Upper lobe of left lung (tissue), 6 donors: ENCODE measurements around the gene AREL1. TPM values are rescaled to one million over a fixed set of nuclear protein-coding genes. Genes with fewer than 3 reads are reported as not detected.
A peak's percentile ranks its signal among the peaks of the same experiment; 100 is the strongest.

Source experiments
- ATAC-seq, 2 donors: fragments of 200-7000 bp; cut with Tn5 transposase; one replicate each; pipeline ENCODE4 v1.9.1; 2022; ENCODE audit warnings: mild to moderate bottlenecking in 2 of 2, moderate library complexity in 2 of 2; ENCODE audit not compliant: low FRiP score in 2 of 2
- DNase-seq, 2 donors: peaks; one replicate each; pipeline ENCODE4 v3.0.0-alpha.2; 2019 to 2020
- H3K27ac ChIP-seq, 4 donors: fragments of 200-600 bp; sonication (generic); one replicate each; pipeline ENCODE4 v1.5.1; 2016 to 2019
- H3K27me3 ChIP-seq, 4 donors: fragments of 200-600 bp; sonication (generic); one replicate each; pipeline ENCODE4 v1.5.1; 2017 to 2019
- H3K36me3 ChIP-seq, 4 donors: fragments of 200-600 bp; sonication (generic); one replicate each; pipeline ENCODE4 v1.5.1; 2016 to 2019
- H3K4me1 ChIP-seq, 4 donors: fragments of 200-600 bp; sonication (generic); one replicate each; pipeline ENCODE4 v1.5.1; 2018 to 2019
- H3K4me3 ChIP-seq, 4 donors: fragments of 200-600 bp; sonication (generic); one replicate each; pipeline ENCODE4 v1.5.1; 2017 to 2019; ENCODE audit warnings: mild to moderate bottlenecking in 2 of 4, moderate library complexity in 1 of 4
- H3K9me3 ChIP-seq, 4 donors: fragments of 200-600 bp; sonication (generic); one replicate each; pipeline ENCODE4 v1.5.1; 2018 to 2019
- EP300 ChIP-seq, 4 donors: sonication (generic); formaldehyde crosslinking; IDR thresholded peaks; one replicate each; pipeline ENCODE4 v1.5.1; 2017; ENCODE audit warnings: antibody characterized with exemption in 4 of 4, control low read depth in 2 of 4
- POLR2A ChIP-seq, 4 donors: fragments of 450-650 bp; IDR thresholded peaks; one replicate each; pipeline ENCODE4 v1.5.1; 2016 to 2017; ENCODE audit warnings: antibody characterized with exemption in 4 of 4, mild to moderate bottlenecking in 2 of 4
- POLR2AphosphoS5 ChIP-seq, 2 donors: sonication (generic); formaldehyde crosslinking; IDR thresholded peaks; one replicate each; pipeline ENCODE4 v1.5.1; 2017; ENCODE audit warnings: antibody characterized with exemption in 2 of 2
- WGBS, 2 donors: methylation state at CpG; one replicate each; pipeline ENCODE4 v1.1.5; 2017 to 2018; 5-methylcytosine and 5-hydroxymethylcytosine counted together
- total RNA-seq, 6 donors: library from RNA; depleted of rRNA in 4 of 6; stranded (reverse); fragments of >200 nt in 4 of 6; gene quantifications; one replicate each; pipeline versions ENCODE4 v1.1.0 to v1.2.1, GENCODE V29; 2016 to 2021
- TF ChIP-seq, protein P1 (sequence below), 6 experiments: fragments of 450-650 bp in 4 of 6; fragments of 200-600 bp in 2 of 6; sonication (generic) in 2 of 6; IDR thresholded peaks; one replicate each; pipeline ENCODE4 v1.5.1; 2016 to 2019; ENCODE audit warnings: antibody characterized with exemption in 6 of 6
- donor health status: DM: no; HTN: no; CAD: no; lungs with moderate emphysema.
- donor health status: DM: no; HTN: yes; CAD: no; lungs with severe emphysema.

Gene AREL1
- total RNA-seq, 6 donors from 2014 or later = 13.5 to 44.0 (median 28.9) TPM

DNA sequence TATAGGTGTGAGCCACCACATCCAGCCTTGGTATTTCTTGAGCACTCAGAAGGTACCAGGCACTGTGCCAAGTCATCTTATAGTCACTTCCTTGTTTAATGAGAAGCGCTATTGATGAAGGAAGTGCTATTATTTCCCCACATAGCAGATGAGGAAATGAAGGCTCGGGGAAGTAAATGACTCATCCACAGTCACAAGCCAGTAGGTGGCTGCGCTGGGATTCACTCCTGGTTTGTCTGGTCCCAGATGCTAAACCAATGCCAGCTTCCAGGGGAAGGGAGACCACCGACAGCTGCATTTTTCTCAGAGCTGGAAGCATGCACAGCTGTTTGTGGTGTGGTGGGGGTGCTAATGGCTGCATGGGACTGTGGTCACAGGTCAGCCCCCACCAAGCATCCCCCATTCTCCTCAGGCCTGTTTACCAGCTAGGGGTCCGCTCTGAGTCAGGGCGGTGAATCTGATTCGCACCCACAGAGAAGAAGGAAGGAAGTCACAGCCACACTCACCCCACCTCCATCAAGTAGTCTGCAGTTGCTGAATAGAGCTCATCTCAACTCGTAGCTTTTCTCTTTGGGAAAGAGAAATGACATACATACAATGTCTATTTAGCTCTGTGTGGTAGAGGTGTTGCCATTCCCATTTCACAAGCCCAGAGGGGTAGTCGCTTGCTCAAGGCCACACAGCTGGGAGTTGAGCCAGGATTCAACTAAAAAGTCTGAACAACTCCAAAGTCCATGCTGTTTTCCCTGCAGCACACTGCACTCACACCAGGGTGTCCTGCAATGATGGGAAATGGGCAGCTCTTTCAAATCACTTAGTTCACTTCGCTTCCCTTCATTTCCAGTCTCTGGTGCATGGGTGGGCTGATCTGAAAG is 94.6 kb downstream of the AREL1 start:
- Histone ChIP-seq H3K27ac (peak overlapping the region; percentile 37 to 85 (median 71)), H3K36me3 (no peaks in the 10 kb centered on the region), H3K27me3 (no peaks in the 10 kb centered on the region), H3K4me1 (peaks cover 23 to 49% (median 48%) of the 10 kb centered on the region in 4 donors), H3K4me3 (no peak overlapping the region), H3K9me3 (no peaks in the 10 kb centered on the region)
- ATAC-seq = peak; percentile 37 to 50
- TF ChIP-seq EP300 (IDR thresholded peaks at IDR 0.05) = no peak
- TF ChIP-seq POLR2AphosphoS5 (IDR thresholded peaks at IDR 0.05) = peak in 1 of 2 donors; percentile 79
- WGBS, 2 donors = 34 to 45% methylated on average over 9 to 10 of the region's 10 CpGs
- peak in 1 of 2 donors; percentile 81 for DNase-seq

DNA sequence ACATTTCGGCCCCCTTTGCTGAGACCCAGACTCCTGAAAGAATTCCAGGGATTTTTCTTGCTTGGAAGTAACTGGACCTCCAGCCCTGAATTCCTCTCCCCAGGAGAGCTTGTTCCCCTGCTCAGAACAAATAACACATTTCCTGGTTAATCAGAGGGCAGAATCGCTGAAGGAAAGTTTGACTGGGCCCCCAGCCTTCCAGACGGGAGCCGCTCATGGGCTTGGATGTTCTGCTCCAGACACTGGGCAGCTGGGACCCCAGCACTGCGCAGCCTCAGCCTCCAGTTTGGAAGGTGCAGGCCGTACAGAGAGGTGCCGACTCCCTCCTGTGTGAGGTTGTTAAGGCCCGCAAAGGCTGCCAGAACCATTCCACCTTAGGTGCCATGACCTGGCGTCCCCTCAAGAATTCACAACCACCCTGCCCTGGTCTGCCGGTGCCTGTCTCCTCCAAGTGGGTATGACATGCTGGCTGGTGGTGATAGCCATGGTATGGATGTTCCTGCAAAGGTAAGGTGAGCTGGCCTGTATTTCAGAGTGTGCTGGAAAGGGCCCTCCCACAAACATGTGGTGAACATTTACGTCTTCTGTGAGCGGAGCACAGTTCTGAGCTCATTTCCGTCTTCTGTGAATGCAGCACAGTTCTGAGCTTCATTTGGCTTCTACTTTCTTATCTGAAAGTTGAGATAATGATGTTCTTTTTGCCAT is 95.7 kb downstream of the AREL1 start:
- Histone ChIP-seq H3K9me3 (no peaks in the 10 kb centered on the region), H3K27me3 (peaks cover 0 to 3% (median 0%) of the 10 kb centered on the region in 4 donors), H3K27ac (peak overlapping the region in 2 of 4 donors; percentile 82 to 85), H3K4me1 (peaks cover 29 to 59% (median 55%) of the 10 kb centered on the region in 4 donors), H3K4me3 (no peak overlapping the region), H3K36me3 (no peaks in the 10 kb centered on the region)
- TF ChIP-seq POLR2AphosphoS5 (IDR thresholded peaks at IDR 0.05) = no peak
- TF ChIP-seq EP300 (IDR thresholded peaks at IDR 0.05) = no peak
- no peak for TF ChIP-seq POLR2A (IDR thresholded peaks at IDR 0.05)
- TF ChIP-seq, protein P1, sequence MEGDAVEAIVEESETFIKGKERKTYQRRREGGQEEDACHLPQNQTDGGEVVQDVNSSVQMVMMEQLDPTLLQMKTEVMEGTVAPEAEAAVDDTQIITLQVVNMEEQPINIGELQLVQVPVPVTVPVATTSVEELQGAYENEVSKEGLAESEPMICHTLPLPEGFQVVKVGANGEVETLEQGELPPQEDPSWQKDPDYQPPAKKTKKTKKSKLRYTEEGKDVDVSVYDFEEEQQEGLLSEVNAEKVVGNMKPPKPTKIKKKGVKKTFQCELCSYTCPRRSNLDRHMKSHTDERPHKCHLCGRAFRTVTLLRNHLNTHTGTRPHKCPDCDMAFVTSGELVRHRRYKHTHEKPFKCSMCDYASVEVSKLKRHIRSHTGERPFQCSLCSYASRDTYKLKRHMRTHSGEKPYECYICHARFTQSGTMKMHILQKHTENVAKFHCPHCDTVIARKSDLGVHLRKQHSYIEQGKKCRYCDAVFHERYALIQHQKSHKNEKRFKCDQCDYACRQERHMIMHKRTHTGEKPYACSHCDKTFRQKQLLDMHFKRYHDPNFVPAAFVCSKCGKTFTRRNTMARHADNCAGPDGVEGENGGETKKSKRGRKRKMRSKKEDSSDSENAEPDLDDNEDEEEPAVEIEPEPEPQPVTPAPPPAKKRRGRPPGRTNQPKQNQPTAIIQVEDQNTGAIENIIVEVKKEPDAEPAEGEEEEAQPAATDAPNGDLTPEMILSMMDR (IDR thresholded peaks at IDR 0.05) = no peak
- WGBS, 2 donors = 84 to 86% methylated on average over 11 to 13 of the region's 13 CpGs
- ATAC-seq (no peak), DNase-seq (no peak)

DNA sequence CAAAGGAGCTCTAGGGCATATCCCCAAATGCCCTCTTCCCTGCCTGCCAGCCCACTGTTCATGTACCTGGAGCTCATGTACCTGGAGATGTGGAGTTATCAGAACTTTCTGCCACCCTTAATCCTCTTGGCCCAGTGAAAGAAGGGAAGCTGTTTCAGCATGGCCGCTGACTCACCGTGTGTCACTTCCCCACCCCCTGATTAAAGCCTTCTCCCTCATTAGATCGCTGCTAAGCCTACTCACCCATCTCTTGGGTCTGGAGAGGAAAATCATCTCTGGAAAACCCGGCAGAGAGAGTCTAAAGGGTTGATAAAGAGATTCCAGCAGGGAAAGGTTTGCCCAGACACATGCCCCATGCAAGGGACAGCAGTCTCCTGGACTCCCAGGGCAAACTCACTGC is 96.4 kb downstream of the AREL1 start:
- DNase-seq = peak in 1 of 2 donors; percentile 73
- peak overlapping the region in 2 of 4 donors; percentile 82 to 85 for H3K27ac ChIP-seq
- ATAC-seq = peak in 1 of 2 donors; percentile 42
- no peak for TF ChIP-seq EP300 (IDR thresholded peaks at IDR 0.05)
- peak; percentile 22 to 40 for TF ChIP-seq POLR2AphosphoS5 (IDR thresholded peaks at IDR 0.05)
- 37 to 43% methylated on average over 4 of the region's 4 CpGs for WGBS, 2 donors
- H3K4me1 ChIP-seq = peaks cover 36 to 65% (median 61%) of the 10 kb centered on the region in 4 donors
- H3K27me3 ChIP-seq = peaks cover 0 to 9% (median 2%) of the 10 kb centered on the region in 4 donors
- H3K9me3 ChIP-seq = no peaks in the 10 kb centered on the region
- H3K4me3 ChIP-seq = no peak overlapping the region
- H3K36me3 ChIP-seq = no peaks in the 10 kb centered on the region

DNA sequence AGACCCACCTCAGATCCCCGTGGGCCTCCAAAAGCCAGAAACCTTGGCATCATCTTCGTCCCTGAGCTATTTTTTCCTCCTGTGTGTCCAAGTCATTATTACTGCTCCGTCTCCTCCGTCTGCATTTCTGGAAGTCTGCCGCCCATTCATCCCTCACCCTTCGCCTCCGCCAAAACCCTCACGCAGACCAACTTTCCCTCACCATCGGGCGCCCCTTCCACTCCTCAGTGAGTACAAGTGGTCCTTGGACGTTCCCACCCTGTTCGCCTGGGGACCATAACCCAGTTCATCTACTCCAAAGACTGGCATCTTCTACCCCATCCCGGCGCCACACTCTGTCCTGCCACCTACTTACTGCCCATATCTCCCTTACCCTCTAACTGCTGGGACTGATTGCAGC is 97.1 kb downstream of the AREL1 start:
- Histone ChIP-seq H3K36me3 (no peaks in the 10 kb centered on the region), H3K27ac (no peak overlapping the region), H3K4me1 (peaks cover 38 to 66% (median 60%) of the 10 kb centered on the region in 4 donors), H3K9me3 (no peaks in the 10 kb centered on the region), H3K27me3 (peaks cover 0 to 15% (median 5%) of the 10 kb centered on the region in 4 donors), H3K4me3 (no peak overlapping the region)
- ATAC-seq = no peak
- TF ChIP-seq, protein P1 (IDR thresholded peaks at IDR 0.05) = no peak
- no peak for TF ChIP-seq EP300 (IDR thresholded peaks at IDR 0.05)
- no peak for TF ChIP-seq POLR2A (IDR thresholded peaks at IDR 0.05)
- TF ChIP-seq POLR2AphosphoS5 (IDR thresholded peaks at IDR 0.05) = no peak
- 93 to 95% methylated on average over 14 of the region's 14 CpGs for WGBS, 2 donors
- DNase-seq = no peak

DNA sequence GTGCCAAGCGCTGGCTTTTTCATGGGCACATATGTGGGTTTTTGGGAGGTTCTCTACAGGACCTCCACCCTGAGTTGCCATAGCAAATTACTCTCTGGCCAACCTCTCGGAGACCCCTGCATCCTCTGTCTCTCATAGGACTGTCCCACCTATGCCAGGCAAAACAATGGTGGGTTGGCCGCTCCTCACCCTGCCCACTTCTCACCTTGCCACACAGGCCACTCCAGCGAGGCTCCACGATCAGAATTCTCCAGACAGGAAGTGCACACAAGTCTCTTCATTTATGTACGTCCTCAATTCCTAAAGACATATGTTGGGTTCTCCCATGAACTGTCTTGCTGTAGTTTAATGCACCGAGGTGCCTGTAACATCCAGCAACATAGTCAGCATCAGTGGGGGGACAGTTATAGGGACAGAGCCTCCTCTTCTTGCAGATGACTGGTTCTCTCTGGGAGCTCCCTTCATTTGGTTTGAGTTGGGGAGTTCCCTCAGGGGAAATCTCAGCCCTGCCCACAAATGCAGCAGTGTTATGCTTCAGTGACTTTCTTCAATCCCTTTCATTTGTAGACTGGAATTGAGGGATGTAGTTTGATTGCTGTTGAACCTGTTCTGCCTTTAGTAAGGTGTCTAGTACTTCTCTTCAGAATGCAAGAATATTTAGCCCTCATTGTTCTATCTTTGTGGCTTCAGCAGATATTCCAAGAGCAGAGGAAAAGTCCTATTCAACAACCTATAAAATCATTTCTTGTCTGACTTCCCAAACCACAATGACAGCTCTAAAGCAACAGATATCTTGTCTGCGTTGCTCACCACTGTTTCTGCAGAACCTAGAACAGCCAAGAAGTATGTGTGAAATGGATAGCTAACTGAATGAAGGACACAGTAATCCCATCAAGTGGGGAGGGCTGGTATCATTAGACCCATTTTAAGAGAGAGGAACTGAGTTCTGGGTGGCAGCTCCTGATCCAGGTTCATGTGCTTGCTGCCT is 98.1 kb downstream of the AREL1 start:
- H3K4me1 ChIP-seq = peaks cover 37 to 61% (median 51%) of the 10 kb centered on the region in 4 donors
- no peaks in the 10 kb centered on the region for H3K36me3 ChIP-seq
- H3K9me3 ChIP-seq = no peaks in the 10 kb centered on the region
- TF ChIP-seq POLR2AphosphoS5 (IDR thresholded peaks at IDR 0.05) = no peak
- H3K27me3 ChIP-seq = peaks cover 0 to 19% (median 5%) of the 10 kb centered on the region in 4 donors
- no peak overlapping the region for H3K27ac ChIP-seq
- 71 to 77% methylated on average over 8 of the region's 8 CpGs for WGBS, 2 donors
- no peak for ATAC-seq
- DNase-seq = no peak
- H3K4me3 ChIP-seq = no peak overlapping the region
